H1 (cell line): ENCODE data around the gene WDR53. TPM values are rescaled to one million over a fixed set of nuclear protein-coding genes. Genes with fewer than 3 reads are reported as not detected.

Source experiments
- CTCF ChIA-PET: fragments of 300-600 bp; sonication (Branson Sonifier 250); formaldehyde crosslinking; loops from one replicate; lab custom pipeline; 2021; ENCODE audit not compliant: partially characterized antibody; lab: Charles Lee
- POLR2A ChIA-PET: fragments of 300-600 bp; sonication (Branson Sonifier 250); formaldehyde crosslinking; loops from one replicate; lab custom pipeline; 2021; ENCODE audit warnings: inconsistent platforms; ENCODE audit not compliant: partially characterized antibody; lab: Charles Lee
- DNase-seq, 2 experiments: peaks; one replicate each; pipeline versions ENCODE4 v3.0.0 to v3.0.0-alpha.2; 2010 to 2022; ENCODE audit warnings: low spot score in 2 of 2, low read depth in 1 of 2, mixed read lengths in 1 of 2
- FAIRE-seq: peaks from 2 replicates; lab custom pipeline; 2011; peaks lifted over from hg19 to GRCh38; lab: Jason Lieb, UNC
- H2AFZ ChIP-seq: 2 replicates; pipeline ENCODE4 v1.8.1; 2012; ENCODE audit warnings: low read length, inconsistent platforms
- H2AK5ac ChIP-seq: 2 replicates; pipeline ENCODE4 v1.6.1; 2013; ENCODE audit warnings: low read depth, low read length
- H2BK120ac ChIP-seq: replicated peaks from 2 replicates; pipeline ENCODE3; 2013; ENCODE audit warnings: low read depth, low read length, inconsistent platforms
- H2BK12ac ChIP-seq: 2 replicates; pipeline ENCODE4 v1.6.1; 2013; ENCODE audit warnings: low read depth, low read length
- H2BK15ac ChIP-seq: 2 replicates; pipeline ENCODE4 v1.6.1; 2013; ENCODE audit warnings: low read length
- H2BK20ac ChIP-seq: 2 replicates; pipeline ENCODE4 v1.6.1; 2013; ENCODE audit warnings: low read length
- H2BK5ac ChIP-seq: 2 replicates; pipeline ENCODE4 v1.6.1; 2013; ENCODE audit warnings: low read depth, low read length
- H3K14ac ChIP-seq: 2 replicates; pipeline ENCODE4 v1.6.1; 2013; ENCODE audit warnings: inconsistent platforms; ENCODE audit not compliant: insufficient read length
- H3K18ac ChIP-seq: 2 replicates; pipeline ENCODE4 v1.6.1; 2013; ENCODE audit warnings: low read length; ENCODE audit errors: extremely low read depth
- H3K23ac ChIP-seq: 2 replicates; pipeline ENCODE4 v1.6.1; 2013; ENCODE audit warnings: inconsistent platforms; ENCODE audit not compliant: insufficient read length
- H3K23me2 ChIP-seq: 2 replicates; pipeline ENCODE4 v1.6.1; 2013; ENCODE audit warnings: low read depth, low read length
- H3K27ac ChIP-seq: 2 replicates; pipeline ENCODE4 v1.6.1; 2011; ENCODE audit warnings: low read depth, low read length, inconsistent platforms
- H3K27me3 ChIP-seq, 4 experiments: replicated peaks in 1 of 4; 1 replicate in 1 of 4; 2 replicates in 3 of 4; pipeline versions ENCODE4 v1.6.1 to v1.8.1; 2011 to 2013; ENCODE audit warnings: low read length in 3 of 4, mild to moderate bottlenecking in 3 of 4, inconsistent platforms in 2 of 4, mixed read lengths in 2 of 4, moderate library complexity in 1 of 4; ENCODE audit not compliant: control insufficient read depth in 3 of 4, insufficient read depth in 3 of 4; ENCODE audit errors: extremely low read depth in 1 of 4
- H3K36me3 ChIP-seq, 4 experiments: 2 replicates each; pipeline versions ENCODE4 v1.6.1 to v1.8.1; 2011 to 2013; ENCODE audit warnings: mild to moderate bottlenecking in 4 of 4, low read length in 3 of 4, moderate library complexity in 2 of 4, control low read depth in 1 of 4, inconsistent platforms in 1 of 4; ENCODE audit not compliant: insufficient read depth in 4 of 4, control insufficient read depth in 2 of 4
- H3K4ac ChIP-seq: replicated peaks from 2 replicates; pipeline ENCODE3; 2013; ENCODE audit warnings: low read length, low read depth, mixed read lengths, inconsistent platforms; ENCODE audit not compliant: insufficient read length
- H3K4me1 ChIP-seq, 4 experiments: replicated peaks in 1 of 4; 1 replicate in 1 of 4; 2 replicates in 3 of 4; pipeline versions ENCODE4 v1.6.1 to v1.8.1; 2011 to 2013; ENCODE audit warnings: low read length in 3 of 4, inconsistent platforms in 2 of 4, mixed read lengths in 1 of 4; ENCODE audit not compliant: insufficient read depth in 4 of 4, control insufficient read depth in 3 of 4
- H3K4me2 ChIP-seq, 2 experiments: 2 replicates each; pipeline versions ENCODE4 v1.6.1 to v1.8.1; 2011 to 2013; ENCODE audit warnings: low read depth in 2 of 2, low read length in 2 of 2, control low read depth in 1 of 2, inconsistent platforms in 1 of 2, mild to moderate bottlenecking in 1 of 2; ENCODE audit not compliant: insufficient read depth in 1 of 2
- H3K4me3 ChIP-seq, 4 experiments: fragments of 200-600, 300-600 bp in 1 of 4; sonication (generic), shearing (Covaris generic), sonication (Bioruptor Twin) in 1 of 4; 2 replicates each; pipeline versions ENCODE4 v1.5.1 to v1.8.1; 2011 to 2016; ENCODE audit warnings: low read length in 4 of 4, low read depth in 3 of 4, control low read depth in 2 of 4, inconsistent platforms in 2 of 4, mild to moderate bottlenecking in 2 of 4, mixed read lengths in 1 of 4, moderate library complexity in 1 of 4; ENCODE audit not compliant: insufficient read depth in 2 of 4; ENCODE audit errors: extremely low read depth in 1 of 4
- H3K56ac ChIP-seq: replicated peaks from 2 replicates; pipeline ENCODE3; 2013; ENCODE audit warnings: low read depth, mild to moderate bottlenecking, mixed read lengths, low read length, inconsistent platforms; ENCODE audit not compliant: insufficient read length
- H3K79me1 ChIP-seq: 2 replicates; pipeline ENCODE4 v1.6.1; 2013; ENCODE audit warnings: low read depth, low read length, control low read depth
- H3K79me2 ChIP-seq, 2 experiments: 2 replicates each; pipeline versions ENCODE4 v1.6.1 to v1.8.1; 2012 to 2013; ENCODE audit warnings: low read length in 2 of 2, mild to moderate bottlenecking in 2 of 2, inconsistent platforms in 1 of 2; ENCODE audit not compliant: insufficient read depth in 2 of 2, control insufficient read depth in 1 of 2
- H3K9ac ChIP-seq, 4 experiments: replicated peaks in 1 of 4; 1 replicate in 1 of 4; 2 replicates in 3 of 4; pipeline versions ENCODE4 v1.6.1 to v1.8.1; 2011 to 2013; ENCODE audit warnings: low read depth in 3 of 4, low read length in 3 of 4, control low read depth in 2 of 4, mild to moderate bottlenecking in 2 of 4, moderate library complexity in 2 of 4, inconsistent platforms in 1 of 4; ENCODE audit errors: extremely low read depth in 1 of 4
- H3K9me3 ChIP-seq, 2 experiments: 2 replicates each; pipeline versions ENCODE4 v1.6.1 to v1.8.1; 2012 to 2013; ENCODE audit warnings: mild to moderate bottlenecking in 2 of 2, moderate library complexity in 2 of 2, control low read depth in 1 of 2, inconsistent platforms in 1 of 2, low read depth in 1 of 2, low read length in 1 of 2, mixed read lengths in 1 of 2; ENCODE audit not compliant: insufficient read depth in 2 of 2
- H4K20me1 ChIP-seq, 2 experiments: replicated peaks in 1 of 2; 2 replicates each; pipeline versions ENCODE3 to v1.8.1; 2011 to 2013; ENCODE audit warnings: inconsistent platforms in 2 of 2, low read length in 2 of 2, mild to moderate bottlenecking in 1 of 2; ENCODE audit not compliant: insufficient read depth in 2 of 2, control insufficient read depth in 1 of 2
- H4K5ac ChIP-seq: 2 replicates; pipeline ENCODE4 v1.6.1; 2013; ENCODE audit warnings: low read length, low read depth, mixed read lengths, inconsistent platforms; ENCODE audit not compliant: insufficient read length
- H4K8ac ChIP-seq: 2 replicates; pipeline ENCODE4 v1.8.0; 2013; ENCODE audit warnings: mild to moderate bottlenecking, moderate library complexity, low read length, inconsistent platforms; ENCODE audit not compliant: insufficient read depth; ENCODE audit errors: extremely low read depth
- H4K91ac ChIP-seq: replicated peaks from 2 replicates; pipeline ENCODE3; 2013; ENCODE audit warnings: low read length, mixed read lengths, inconsistent platforms; ENCODE audit not compliant: insufficient read length
- HDAC6 ChIP-seq: IDR thresholded peaks from one replicate; pipeline ENCODE4 v1.7.1; 2012; ENCODE audit warnings: low read depth, mild to moderate bottlenecking, inconsistent platforms, low read length, moderate library complexity
- JUND ChIP-seq: IDR thresholded peaks from 2 replicates; pipeline ENCODE4 v1.6.1; 2011; ENCODE audit warnings: mild to moderate bottlenecking, improper control_type of control experiment, low read length
- SRF ChIP-seq: IDR thresholded peaks from 2 replicates; pipeline ENCODE4 v1.6.1; 2011; ENCODE audit warnings: mild to moderate bottlenecking, low read depth, low read length, moderate library complexity
- TAF7 ChIP-seq: optimal IDR thresholded peaks from 2 replicates; pipeline ENCODE3; 2011; ENCODE audit warnings: low read depth, mild to moderate bottlenecking, inconsistent platforms, low read length, moderate library complexity, borderline replicate concordance
- whole genome bisulfite sequencing, 2 experiments: shearing (Covaris generic) in 1 of 2; methylation state at CpG; one replicate each; pipeline versions ENCODE4 v1.1.6 to v1.1.7; 2013 to 2015; ENCODE audit warnings: low lambda C conversion rate in 2 of 2, mixed read lengths in 2 of 2, inconsistent platforms in 1 of 2, low coverage in 1 of 2, missing lambda C conversion rate in 1 of 2; ENCODE audit not compliant: insufficient replicate concordance in 2 of 2, insufficient coverage in 1 of 2, insufficient read length in 1 of 2; ENCODE audit errors: extremely low coverage in 1 of 2, missing lambda C conversion rate in 1 of 2; 5-methylcytosine and 5-hydroxymethylcytosine counted together
- polyA plus RNA-seq, 7 experiments: library from polyadenylated mRNA; depleted of rRNA in 3 of 7; stranded (reverse) in 5 of 7; unstranded in 2 of 7; fragments of >200 nt in 5 of 7; fragments of 200-250 nt in 2 of 7; gene quantifications; 1 replicate in 5 of 7; 2 replicates in 1 of 7; 4 replicates in 1 of 7; pipeline versions ENCODE4 v1.2.1 to v1.2.3, GENCODE V29; 2011 to 2013; ENCODE audit warnings: missing spikeins in 2 of 7, mixed read lengths in 2 of 7
- total RNA-seq: library from RNA; stranded (reverse); fragmentation: NEBNext Ultra II Directional; extraction: Animal tissue kit (Norgen Biotek cat#: 25700); gene quantifications from 2 replicates; pipeline ENCODE4 v1.2.1, GENCODE V29; 2021

Gene WDR53
- total and polyA plus RNA-seq, 2 of the 8 experiments (the other 6 are each of a cell fraction or from before 2014, with no cell fraction given), result 7.4 to 18.8 TPM

- FAIRE-seq, result no peak
- 87% methylated on average over 2 of the region's 2 CpGs; no CpG with 5 or more reads in 1 of the 2 experiments for WGBS, 2 experiments
- POLR2A ChIA-PET, result interaction anchor here (1.0 to 1.6 kb wide), 3 partner anchors 21 to 131 kb away, joined by 3 to 7 read pairs (median 4); partner anchors contain the start of gene PAK2
- Histone ChIP-seq H3K27me3 (no peaks in the 10 kb centered on the region), H3K79me1 (no peaks in the 10 kb centered on the region), H4K5ac (no peak overlapping the region), H3K4ac (no peak overlapping the region), H4K91ac (no peak overlapping the region), H3K4me3 (no peak overlapping the region), H3K18ac (no peak overlapping the region), H3K23me2 (no peaks in the 10 kb centered on the region), H3K14ac (no peak overlapping the region), H3K36me3 (no peaks in the 10 kb centered on the region), H2BK15ac (no peak overlapping the region), H3K4me1 (peaks cover 0 to 3% (median 0%) of the 10 kb centered on the region in 4 experiments; a peak in 2 of 7 replicates), H2AFZ (no peak overlapping the region), H3K9ac (no peak overlapping the region), H3K4me2 (no peak overlapping the region), H3K9me3 (no peaks in the 10 kb centered on the region), H3K79me2 (no peaks in the 10 kb centered on the region), H3K27ac (no peak overlapping the region), H2BK20ac (no peak overlapping the region)
- TF ChIP-seq TAF7 (no peak), SRF (no peak), HDAC6 (no peak), JUND (no peak)
- TF ChIP-seq, all 59 proteins: peak for 0
- Histone ChIP-seq H3K56ac (no peak overlapping the region), H2BK5ac (no peak overlapping the region), H3K23ac (no peak overlapping the region), H2BK12ac (no peak overlapping the region), H2BK120ac (no peak overlapping the region), H2AK5ac (no peak overlapping the region), H4K20me1 (no peaks in the 10 kb centered on the region), H4K8ac (no peak overlapping the region)
- CTCF ChIA-PET, result interaction anchor here (0.6 to 11.1 kb wide), 20 partner anchors 11 to 255 kb away, joined by 3 to 143 read pairs (median 4); no protein-coding TSS in a partner anchor
- DNase-seq, result no peak
These were observed 40.3 kb upstream of the WDR53 start for GRCh38 chr3:196608693-196609092.
